ENCODE measurements around the gene SFMBT1.

SFMBT1 gene

GRCh38 chr3:52891615-52892081 is 154.2 kb downstream of the SFMBT1 start:
- peak overlapping the region; percentile 42 for H3K27ac ChIP-seq (ENCODE audit: insufficient read depth, low read length, poor library complexity, severe bottlenecking)
- H3K4me1 ChIP-seq (ENCODE audit: control insufficient read depth, insufficient read depth, low read length, poor library complexity, severe bottlenecking), result peaks cover 40% of the 10 kb centered on the region
- no peak for DNase-seq
- no peaks in the 10 kb centered on the region for H3K36me3 ChIP-seq (ENCODE audit: control insufficient read depth, insufficient read depth, low read length)
- no peaks in the 10 kb centered on the region for H3K27me3 ChIP-seq (replicated peaks; ENCODE audit: control insufficient read depth, insufficient read depth, low read length, poor library complexity, severe bottlenecking)
- peak overlapping the region; percentile 46 for H3K4me3 ChIP-seq (ENCODE audit: insufficient read depth, low read depth, low read length, poor library complexity, severe bottlenecking)
- H3K9me3 ChIP-seq (ENCODE audit: control insufficient read depth, low read length), result no peaks in the 10 kb centered on the region

- Histone ChIP-seq H3K4me3 (ENCODE audit: insufficient read depth, low read depth, low read length, poor library complexity, severe bottlenecking) (no peak overlapping the region), H3K36me3 (ENCODE audit: control insufficient read depth, insufficient read depth, low read length) (no peaks in the 10 kb centered on the region), H3K4me1 (ENCODE audit: control insufficient read depth, insufficient read depth, low read length, poor library complexity, severe bottlenecking) (peaks cover 35% of the 10 kb centered on the region), H3K9me3 (ENCODE audit: control insufficient read depth, low read length) (no peaks in the 10 kb centered on the region), H3K27me3 (replicated peaks; ENCODE audit: control insufficient read depth, insufficient read depth, low read length, poor library complexity, severe bottlenecking) (no peaks in the 10 kb centered on the region), H3K27ac (ENCODE audit: insufficient read depth, low read length, poor library complexity, severe bottlenecking) (peak overlapping the region; percentile 42)
- DNase-seq, result no peak
Observed at GRCh38 chr3:52891164-52891563, 154.7 kb downstream of the SFMBT1 start.

DNA sequence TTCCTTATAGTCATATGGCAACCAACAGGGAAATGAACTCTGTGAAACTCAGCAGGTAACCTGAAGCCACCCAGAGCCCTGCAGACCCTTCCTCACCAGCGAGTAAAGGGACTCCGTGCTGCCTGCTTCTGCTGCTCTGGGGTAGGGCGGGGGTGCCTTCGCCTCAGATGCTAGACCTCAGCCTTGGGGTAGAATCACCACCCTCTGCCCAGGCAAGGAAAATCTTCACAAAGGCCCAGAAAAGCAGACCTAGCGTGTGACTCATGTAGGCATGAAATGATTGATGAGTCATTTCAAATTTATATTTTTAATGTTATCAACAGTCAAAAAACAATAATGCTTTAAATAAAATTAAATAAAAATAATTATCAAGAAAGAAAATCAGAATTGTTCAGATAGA is 155.1 kb downstream of the SFMBT1 start:
- Histone ChIP-seq H3K4me3 (ENCODE audit: insufficient read depth, low read depth, low read length, poor library complexity, severe bottlenecking) (no peak overlapping the region), H3K27ac (ENCODE audit: insufficient read depth, low read length, poor library complexity, severe bottlenecking) (no peak overlapping the region), H3K9me3 (ENCODE audit: control insufficient read depth, low read length) (no peaks in the 10 kb centered on the region), H3K27me3 (replicated peaks; ENCODE audit: control insufficient read depth, insufficient read depth, low read length, poor library complexity, severe bottlenecking) (no peaks in the 10 kb centered on the region), H3K36me3 (ENCODE audit: control insufficient read depth, insufficient read depth, low read length) (no peaks in the 10 kb centered on the region), H3K4me1 (ENCODE audit: control insufficient read depth, insufficient read depth, low read length, poor library complexity, severe bottlenecking) (peaks cover 31% of the 10 kb centered on the region)
- DNase-seq, result no peak

- H3K4me1 ChIP-seq (ENCODE audit: control insufficient read depth, insufficient read depth, low read length, poor library complexity, severe bottlenecking), result peaks cover 23% of the 10 kb centered on the region
- DNase-seq, result no peak
- no peak overlapping the region for H3K4me3 ChIP-seq (ENCODE audit: insufficient read depth, low read depth, low read length, poor library complexity, severe bottlenecking)
- no peaks in the 10 kb centered on the region for H3K9me3 ChIP-seq (ENCODE audit: control insufficient read depth, low read length)
- H3K27ac ChIP-seq (ENCODE audit: insufficient read depth, low read length, poor library complexity, severe bottlenecking), result no peak overlapping the region
- no peaks in the 10 kb centered on the region for H3K27me3 ChIP-seq (replicated peaks; ENCODE audit: control insufficient read depth, insufficient read depth, low read length, poor library complexity, severe bottlenecking)
- no peaks in the 10 kb centered on the region for H3K36me3 ChIP-seq (ENCODE audit: control insufficient read depth, insufficient read depth, low read length)
Observed at GRCh38 chr3:52889901-52890300, 156.0 kb downstream of the SFMBT1 start.

DNA sequence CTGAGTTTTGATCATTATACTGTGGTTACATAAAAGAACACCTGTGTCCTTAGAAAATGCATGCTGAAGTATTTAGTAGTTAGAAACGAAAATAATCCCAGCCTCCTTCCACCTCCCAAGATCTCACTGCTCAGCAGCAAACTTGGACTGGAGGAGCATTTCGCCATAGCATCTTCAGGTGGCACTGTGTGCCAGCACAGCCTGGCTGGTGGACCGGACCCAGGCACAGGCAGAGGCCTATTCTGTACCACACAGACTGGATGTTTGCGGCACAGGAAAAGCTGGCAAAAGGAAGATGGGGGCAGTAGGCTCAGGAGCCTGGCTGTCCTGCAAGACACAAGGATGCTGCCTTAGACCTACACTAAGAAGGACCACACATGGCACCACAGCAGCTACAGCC is 158.7 kb downstream of the SFMBT1 start:
- Histone ChIP-seq H3K4me3 (ENCODE audit: insufficient read depth, low read depth, low read length, poor library complexity, severe bottlenecking) (no peak overlapping the region), H3K27ac (ENCODE audit: insufficient read depth, low read length, poor library complexity, severe bottlenecking) (no peak overlapping the region), H3K9me3 (ENCODE audit: control insufficient read depth, low read length) (no peaks in the 10 kb centered on the region), H3K27me3 (replicated peaks; ENCODE audit: control insufficient read depth, insufficient read depth, low read length, poor library complexity, severe bottlenecking) (no peaks in the 10 kb centered on the region), H3K36me3 (ENCODE audit: control insufficient read depth, insufficient read depth, low read length) (no peaks in the 10 kb centered on the region), H3K4me1 (ENCODE audit: control insufficient read depth, insufficient read depth, low read length, poor library complexity, severe bottlenecking) (peaks cover 11% of the 10 kb centered on the region)
- no peak for DNase-seq

GRCh38 chr3:52886049-52886730 is 159.7 kb downstream of the SFMBT1 start:
- peaks cover 2% of the 10 kb centered on the region for H3K4me1 ChIP-seq (ENCODE audit: control insufficient read depth, insufficient read depth, low read length, poor library complexity, severe bottlenecking)
- H3K36me3 ChIP-seq (ENCODE audit: control insufficient read depth, insufficient read depth, low read length), result no peaks in the 10 kb centered on the region
- H3K27ac ChIP-seq (ENCODE audit: insufficient read depth, low read length, poor library complexity, severe bottlenecking), result no peak overlapping the region
- H3K27me3 ChIP-seq (replicated peaks; ENCODE audit: control insufficient read depth, insufficient read depth, low read length, poor library complexity, severe bottlenecking), result no peaks in the 10 kb centered on the region
- no peak overlapping the region for H3K4me3 ChIP-seq (ENCODE audit: insufficient read depth, low read depth, low read length, poor library complexity, severe bottlenecking)
- DNase-seq, result no peak
- no peaks in the 10 kb centered on the region for H3K9me3 ChIP-seq (ENCODE audit: control insufficient read depth, low read length)

GRCh38 chr3:52882377-52882776 is 163.5 kb downstream of the SFMBT1 start:
- no peaks in the 10 kb centered on the region for H3K36me3 ChIP-seq (ENCODE audit: control insufficient read depth, insufficient read depth, low read length)
- H3K9me3 ChIP-seq (ENCODE audit: control insufficient read depth, low read length), result no peaks in the 10 kb centered on the region
- H3K27ac ChIP-seq (ENCODE audit: insufficient read depth, low read length, poor library complexity, severe bottlenecking), result no peak overlapping the region
- H3K4me3 ChIP-seq (ENCODE audit: insufficient read depth, low read depth, low read length, poor library complexity, severe bottlenecking), result no peak overlapping the region
- no peak for DNase-seq
- no peaks in the 10 kb centered on the region for H3K4me1 ChIP-seq (ENCODE audit: control insufficient read depth, insufficient read depth, low read length, poor library complexity, severe bottlenecking)
- no peaks in the 10 kb centered on the region for H3K27me3 ChIP-seq (replicated peaks; ENCODE audit: control insufficient read depth, insufficient read depth, low read length, poor library complexity, severe bottlenecking)

GRCh38 chr3:52881871-52882270 is 164.0 kb downstream of the SFMBT1 start:
- no peak overlapping the region for H3K27ac ChIP-seq (ENCODE audit: insufficient read depth, low read length, poor library complexity, severe bottlenecking)
- H3K27me3 ChIP-seq (replicated peaks; ENCODE audit: control insufficient read depth, insufficient read depth, low read length, poor library complexity, severe bottlenecking), result no peaks in the 10 kb centered on the region
- no peaks in the 10 kb centered on the region for H3K36me3 ChIP-seq (ENCODE audit: control insufficient read depth, insufficient read depth, low read length)
- H3K9me3 ChIP-seq (ENCODE audit: control insufficient read depth, low read length), result no peaks in the 10 kb centered on the region
- no peak overlapping the region for H3K4me3 ChIP-seq (ENCODE audit: insufficient read depth, low read depth, low read length, poor library complexity, severe bottlenecking)
- no peaks in the 10 kb centered on the region for H3K4me1 ChIP-seq (ENCODE audit: control insufficient read depth, insufficient read depth, low read length, poor library complexity, severe bottlenecking)
- no peak for DNase-seq

- Histone ChIP-seq H3K9me3 (ENCODE audit: control insufficient read depth, low read length) (no peaks in the 10 kb centered on the region), H3K4me1 (ENCODE audit: control insufficient read depth, insufficient read depth, low read length, poor library complexity, severe bottlenecking) (peaks cover 2% of the 10 kb centered on the region), H3K27ac (ENCODE audit: insufficient read depth, low read length, poor library complexity, severe bottlenecking) (no peak overlapping the region), H3K36me3 (ENCODE audit: control insufficient read depth, insufficient read depth, low read length) (no peaks in the 10 kb centered on the region), H3K27me3 (replicated peaks; ENCODE audit: control insufficient read depth, insufficient read depth, low read length, poor library complexity, severe bottlenecking) (no peaks in the 10 kb centered on the region), H3K4me3 (ENCODE audit: insufficient read depth, low read depth, low read length, poor library complexity, severe bottlenecking) (no peak overlapping the region)
- no peak for DNase-seq
Observed at GRCh38 chr3:52880474-52880873, 165.4 kb downstream of the SFMBT1 start.

- DNase-seq, result no peak
- no peaks in the 10 kb centered on the region for H3K36me3 ChIP-seq (ENCODE audit: control insufficient read depth, insufficient read depth, low read length)
- H3K27ac ChIP-seq (ENCODE audit: insufficient read depth, low read length, poor library complexity, severe bottlenecking), result no peak overlapping the region
- H3K9me3 ChIP-seq (ENCODE audit: control insufficient read depth, low read length), result no peaks in the 10 kb centered on the region
- peaks cover 4% of the 10 kb centered on the region for H3K4me1 ChIP-seq (ENCODE audit: control insufficient read depth, insufficient read depth, low read length, poor library complexity, severe bottlenecking)
- no peak overlapping the region for H3K4me3 ChIP-seq (ENCODE audit: insufficient read depth, low read depth, low read length, poor library complexity, severe bottlenecking)
- H3K27me3 ChIP-seq (replicated peaks; ENCODE audit: control insufficient read depth, insufficient read depth, low read length, poor library complexity, severe bottlenecking), result no peaks in the 10 kb centered on the region
Observed at GRCh38 chr3:52880047-52880446, 165.8 kb downstream of the SFMBT1 start.
